Prostate gland (tissue), 2 donors: ENCODE results near the gene NEU1.
"Not testable (repeated sequence)": the region's sequence is repeated elsewhere in the genome, so short reads cannot be mapped to it uniquely, and the experiment has no call there.

ENCODE experiments used
- POLR2A ChIP-seq: fragments of 450-650 bp; IDR thresholded peaks from one replicate; pipeline ENCODE4 v1.6.1; 2016; ENCODE audit warnings: antibody characterized with exemption, mild to moderate bottlenecking
- POLR2AphosphoS5 ChIP-seq: sonication (generic); formaldehyde crosslinking; IDR thresholded peaks from one replicate; pipeline ENCODE4 v1.6.1; 2017; ENCODE audit warnings: antibody characterized with exemption
- TF ChIP-seq, protein P1 (sequence below), 4 experiments: fragments of 200-600 bp in 2 of 4; fragments of 450-650 bp in 2 of 4; sonication (generic) in 2 of 4; IDR thresholded peaks; 1 replicate in 3 of 4; 2 replicates in 1 of 4; pipeline ENCODE4 v1.5.1; 2016 to 2019; ENCODE audit warnings: antibody characterized with exemption in 4 of 4, mild to moderate bottlenecking in 2 of 4, moderate library complexity in 2 of 4

GRCh38 chr6:31808599-31808998 lies 54.0 kb downstream of the NEU1 start:
- TF ChIP-seq, protein P1, sequence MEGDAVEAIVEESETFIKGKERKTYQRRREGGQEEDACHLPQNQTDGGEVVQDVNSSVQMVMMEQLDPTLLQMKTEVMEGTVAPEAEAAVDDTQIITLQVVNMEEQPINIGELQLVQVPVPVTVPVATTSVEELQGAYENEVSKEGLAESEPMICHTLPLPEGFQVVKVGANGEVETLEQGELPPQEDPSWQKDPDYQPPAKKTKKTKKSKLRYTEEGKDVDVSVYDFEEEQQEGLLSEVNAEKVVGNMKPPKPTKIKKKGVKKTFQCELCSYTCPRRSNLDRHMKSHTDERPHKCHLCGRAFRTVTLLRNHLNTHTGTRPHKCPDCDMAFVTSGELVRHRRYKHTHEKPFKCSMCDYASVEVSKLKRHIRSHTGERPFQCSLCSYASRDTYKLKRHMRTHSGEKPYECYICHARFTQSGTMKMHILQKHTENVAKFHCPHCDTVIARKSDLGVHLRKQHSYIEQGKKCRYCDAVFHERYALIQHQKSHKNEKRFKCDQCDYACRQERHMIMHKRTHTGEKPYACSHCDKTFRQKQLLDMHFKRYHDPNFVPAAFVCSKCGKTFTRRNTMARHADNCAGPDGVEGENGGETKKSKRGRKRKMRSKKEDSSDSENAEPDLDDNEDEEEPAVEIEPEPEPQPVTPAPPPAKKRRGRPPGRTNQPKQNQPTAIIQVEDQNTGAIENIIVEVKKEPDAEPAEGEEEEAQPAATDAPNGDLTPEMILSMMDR (IDR thresholded peaks at IDR 0.05), result not testable (repeated sequence)
- TF ChIP-seq POLR2AphosphoS5, POLR2A: not testable (repeated sequence)
